ENCODE measurements around the gene CHRFAM7A. TPM values are rescaled to one million over a fixed set of nuclear protein-coding genes. Genes with fewer than 3 reads are reported as not detected.
"Not testable (repeated sequence)": the region's sequence is repeated elsewhere in the genome, so short reads cannot be mapped to it uniquely, and the experiment has no call there.

CHRFAM7A gene
- polyA plus RNA-seq, 3 donors, result 3.0 to 6.0 (median 3.7) TPM

DNA sequence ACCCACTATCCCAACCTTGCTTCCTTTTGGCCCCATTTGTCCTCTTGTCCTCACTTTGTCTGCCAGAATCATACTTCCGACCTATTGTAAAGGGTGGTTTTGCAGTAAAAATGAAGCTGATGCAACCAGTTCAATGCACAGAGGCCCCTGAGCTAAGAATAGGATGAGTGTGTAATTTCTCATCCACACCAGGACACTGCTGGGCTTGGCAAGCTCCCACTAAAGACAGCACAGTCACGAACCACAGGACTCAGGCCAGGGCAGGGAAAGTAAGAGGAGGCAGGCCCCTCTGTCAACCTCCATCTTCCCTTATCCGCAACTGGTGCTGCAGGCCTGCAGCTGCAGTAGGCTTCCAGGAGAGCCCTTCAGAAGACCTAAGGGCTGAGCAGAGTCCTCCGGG lies 56.8 kb downstream of the CHRFAM7A start:
- DNase-seq (ENCODE audit: extremely low read depth in 1 of 11, low read depth in 9 of 11, low spot score in 4 of 11), result not testable (repeated sequence)

DNA sequence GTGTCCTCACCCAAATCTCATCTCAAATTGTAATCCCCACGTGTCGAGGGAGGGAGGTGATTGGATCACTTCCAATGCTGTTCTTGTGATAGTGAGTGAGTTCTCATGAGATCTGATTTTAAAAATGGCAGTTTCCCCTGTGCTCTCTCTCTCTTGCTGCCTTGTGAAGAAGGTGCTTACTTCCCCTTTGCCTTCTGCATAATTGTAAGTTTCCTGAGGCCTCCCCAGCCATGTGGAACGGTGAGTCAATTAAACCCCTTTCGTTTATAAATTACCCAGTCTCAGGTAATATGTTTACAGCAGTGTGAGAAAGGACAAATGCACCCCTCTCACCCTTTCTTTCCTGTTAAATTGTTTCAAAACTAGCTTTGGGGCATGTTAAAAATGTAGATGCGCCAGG lies 59.2 kb downstream of the CHRFAM7A start:
- not testable (repeated sequence) for DNase-seq (ENCODE audit: extremely low read depth in 1 of 11, low read depth in 9 of 11, low spot score in 4 of 11)

DNA sequence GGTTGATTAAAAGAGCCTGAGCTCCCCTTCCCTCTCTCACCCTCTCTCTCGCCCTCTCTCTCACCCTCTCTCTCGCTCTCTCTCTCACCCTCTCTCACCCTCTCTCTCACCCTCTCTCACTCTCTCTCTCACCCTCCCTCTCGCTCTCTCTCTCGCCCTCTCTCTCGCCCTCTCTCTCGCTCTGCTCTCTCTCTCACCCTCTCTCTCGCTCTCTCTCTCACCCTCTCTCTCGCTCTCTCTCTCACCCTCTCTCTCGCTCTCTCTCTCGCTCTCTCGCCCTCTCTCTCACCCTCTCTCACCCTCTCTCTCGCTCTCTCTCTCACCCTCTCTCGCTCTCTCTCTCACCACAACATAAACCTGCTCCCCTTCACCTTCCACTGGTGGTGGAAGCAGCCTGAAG lies 67.2 kb downstream of the CHRFAM7A start:
- not testable (repeated sequence) for DNase-seq (ENCODE audit: extremely low read depth in 1 of 11, low read depth in 9 of 11, low spot score in 4 of 11)

DNA sequence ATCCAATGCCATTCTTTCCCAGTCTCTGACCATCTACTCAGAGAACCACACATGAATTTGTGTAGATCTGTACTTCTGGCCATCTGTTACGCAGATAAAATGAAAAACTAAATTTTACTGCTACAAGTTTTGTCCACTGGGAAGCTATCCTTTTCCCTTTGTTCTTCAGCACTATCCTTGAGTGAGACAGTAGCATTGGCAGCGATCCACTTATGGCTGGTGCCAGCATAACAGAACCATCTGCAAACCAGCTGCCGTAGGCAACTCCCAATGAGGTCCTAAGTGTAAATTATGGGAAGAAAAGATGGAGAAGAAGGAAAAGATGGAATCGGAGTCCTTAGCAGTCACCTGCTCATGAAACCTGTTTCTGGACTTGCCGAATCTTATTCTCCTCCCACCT lies 72.3 kb downstream of the CHRFAM7A start:
- not testable (repeated sequence) for DNase-seq (ENCODE audit: extremely low read depth in 1 of 11, low read depth in 9 of 11, low spot score in 4 of 11)

DNA sequence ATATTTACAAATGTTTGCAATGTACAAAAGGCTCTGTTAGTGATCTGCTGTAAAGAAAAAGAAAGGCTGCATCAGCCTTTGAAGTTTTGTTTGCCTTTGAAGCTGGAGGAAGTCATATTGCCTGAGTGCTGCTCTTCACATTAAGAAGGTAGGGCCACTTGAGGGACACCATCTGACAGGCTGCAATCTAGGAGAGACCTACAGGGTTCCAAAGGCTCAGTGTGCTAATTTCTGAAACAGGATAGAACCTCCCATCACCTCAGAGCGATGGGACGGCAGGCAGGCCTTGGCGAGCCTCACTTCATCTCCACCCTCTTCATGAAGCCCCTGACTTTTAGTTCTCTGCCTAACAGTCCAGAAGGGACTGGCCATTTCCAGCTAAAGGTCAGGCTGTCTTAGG lies 77.6 kb downstream of the CHRFAM7A start:
- DNase-seq (ENCODE audit: extremely low read depth in 1 of 11, low read depth in 9 of 11, low spot score in 4 of 11), result not testable (repeated sequence)

DNA sequence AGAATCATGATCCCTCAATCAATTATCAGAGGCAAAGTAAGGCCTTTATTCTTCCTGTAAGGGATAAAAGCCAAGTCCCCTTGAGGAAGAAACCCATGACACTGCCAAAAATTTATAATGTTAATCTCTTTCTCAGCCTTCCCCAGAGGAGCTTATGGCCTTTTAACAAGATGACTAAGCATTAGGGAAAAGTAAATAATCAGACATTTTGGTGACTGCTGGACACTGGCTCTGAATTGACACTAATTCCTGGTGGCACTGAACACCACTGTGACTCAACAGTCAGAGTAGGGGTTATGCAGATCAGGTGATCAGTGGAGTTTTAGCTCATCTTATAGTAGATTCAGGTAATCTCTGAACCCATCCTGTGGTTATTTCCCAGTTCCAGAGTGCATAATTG lies 82.8 kb downstream of the CHRFAM7A start:
- DNase-seq (ENCODE audit: extremely low read depth in 1 of 11, low read depth in 9 of 11, low spot score in 4 of 11), result not testable (repeated sequence)

Other genes starting within 250 kb of the CHRFAM7A start
- 10 to 100 TPM in 1 of 3 donors, 1 to 10 TPM in 2; 3.1 to 13.1 (median 4.6) TPM for gene GOLGA8R, start 20.7 kb upstream of the CHRFAM7A start, polyA plus RNA-seq (ENCODE audit: insufficient read length in 3 of 3)
- gene GOLGA8Q, start 158.5 kb upstream of the CHRFAM7A start, polyA plus RNA-seq (ENCODE audit: insufficient read length in 3 of 3), result 1 to 10 TPM; 1.1 to 3.2 (median 1.9) TPM
- 1 to 10 TPM in 2 of 3 donors, under 1 TPM in 1; 0.88 to 2.6 (median 1.0) TPM for gene GOLGA8H, start 210.5 kb upstream of the CHRFAM7A start, polyA plus RNA-seq (ENCODE audit: insufficient read length in 3 of 3)